HG03175 (cell line): ENCODE results near the gene PLXNA2.

ENCODE experiments used
- ATAC-seq: cut with Tn5 transposase; IDR thresholded peaks from one replicate; pipeline ENCODE4 v1.9.1; 2021; ENCODE audit warnings: mild to moderate bottlenecking, moderate library complexity; ENCODE audit not compliant: unreplicated experiment

PLXNA2 gene

GRCh38 chr1:208166340-208167138, 77.6 kb downstream of the PLXNA2 start:
- ATAC-seq: no peak

- no peak for ATAC-seq
These were observed 78.5 kb downstream of the PLXNA2 start for GRCh38 chr1:208165659-208166058.

GRCh38 chr1:208164609-208165008, 79.6 kb downstream of the PLXNA2 start:
- ATAC-seq: no peak

GRCh38 chr1:208163539-208163938, 80.6 kb downstream of the PLXNA2 start:
- ATAC-seq: no peak

- ATAC-seq: no peak
These were observed 81.3 kb downstream of the PLXNA2 start for GRCh38 chr1:208162903-208163302.

- no peak for ATAC-seq
These were observed 82.4 kb downstream of the PLXNA2 start for GRCh38 chr1:208161656-208162375.

GRCh38 chr1:208161005-208161404, 83.2 kb downstream of the PLXNA2 start:
- no peak for ATAC-seq

- ATAC-seq: no peak
These were observed 83.8 kb downstream of the PLXNA2 start for GRCh38 chr1:208160259-208160819.

GRCh38 chr1:208159555-208160258, 84.5 kb downstream of the PLXNA2 start:
- ATAC-seq: no peak

GRCh38 chr1:208158640-208159554, 85.3 kb downstream of the PLXNA2 start:
- ATAC-seq: no peak

GRCh38 chr1:208157769-208158168, 86.4 kb downstream of the PLXNA2 start:
- no peak for ATAC-seq

- ATAC-seq: no peak
These were observed 87.4 kb downstream of the PLXNA2 start for GRCh38 chr1:208156741-208157140.

GRCh38 chr1:208156310-208156709, 87.9 kb downstream of the PLXNA2 start:
- ATAC-seq: no peak

GRCh38 chr1:208154679-208155642, 89.2 kb downstream of the PLXNA2 start:
- no peak for ATAC-seq

- no peak for ATAC-seq
These were observed 90.1 kb downstream of the PLXNA2 start for GRCh38 chr1:208154040-208154439.

GRCh38 chr1:208153386-208153785, 90.8 kb downstream of the PLXNA2 start:
- no peak for ATAC-seq

GRCh38 chr1:208151728-208152598, 92.2 kb downstream of the PLXNA2 start:
- no peak for ATAC-seq

GRCh38 chr1:208150833-208151458, 93.2 kb downstream of the PLXNA2 start:
- no peak for ATAC-seq
